Ureter (tissue), 1 donor: Measurements from ENCODE around the gene HSPA14. TPM values are rescaled to one million over a fixed set of nuclear protein-coding genes. Genes with fewer than 3 reads are reported as not detected.
"Not testable (repeated sequence)": the region's sequence is repeated elsewhere in the genome, so short reads cannot be mapped to it uniquely, and the experiment has no call there.

Source experiments
- DNase-seq: peaks from one replicate; pipeline ENCODE4 v3.0.0-alpha.2; 2020; ENCODE audit warnings: low spot score
- total RNA-seq: library from RNA; stranded (reverse); gene quantifications from one replicate; pipeline ENCODE4 v1.2.4, GENCODE V29; 2023
- donor health status: DM: yes; HTN: yes; CAD: no.

Gene HSPA14
- total RNA-seq, 1 donor from 2014 or later = 15.4 TPM

- DNase-seq = no peak
These were observed 42.1 kb downstream of the HSPA14 start for GRCh38 chr10:14880229-14880628.

- no peak for DNase-seq
These were observed 46.0 kb downstream of the HSPA14 start for GRCh38 chr10:14884082-14884481.

- DNase-seq = no peak
These were observed 51.2 kb downstream of the HSPA14 start for GRCh38 chr10:14889318-14889717.

GRCh38 chr10:14891151-14891550 is 53.0 kb downstream of the HSPA14 start:
- no peak for DNase-seq

GRCh38 chr10:14904316-14904732 is 66.2 kb downstream of the HSPA14 start:
- no peak for DNase-seq

GRCh38 chr10:14904864-14905263 is 66.8 kb downstream of the HSPA14 start:
- DNase-seq = no peak

- DNase-seq = no peak
These were observed 67.8 kb downstream of the HSPA14 start for GRCh38 chr10:14905890-14906289.

- no peak for DNase-seq
These were observed 68.7 kb downstream of the HSPA14 start for GRCh38 chr10:14906765-14907164.

- DNase-seq = not testable (repeated sequence)
These were observed 69.5 kb downstream of the HSPA14 start for GRCh38 chr10:14907591-14907990.

- DNase-seq = no peak
These were observed 71.0 kb downstream of the HSPA14 start for GRCh38 chr10:14909101-14909500.

- DNase-seq = no peak
These were observed 72.8 kb downstream of the HSPA14 start for GRCh38 chr10:14910953-14911352.

- no peak for DNase-seq
These were observed 73.7 kb downstream of the HSPA14 start for GRCh38 chr10:14911801-14912200.

- no peak for DNase-seq
These were observed 78.5 kb downstream of the HSPA14 start for GRCh38 chr10:14916600-14916999.

- no peak for DNase-seq
These were observed 79.7 kb downstream of the HSPA14 start for GRCh38 chr10:14917827-14918226.

- DNase-seq = no peak
These were observed 80.9 kb downstream of the HSPA14 start for GRCh38 chr10:14918964-14919363.

Other genes starting within 250 kb of the HSPA14 start
- 67.2 TPM for gene FAM107B, start 63.4 kb upstream of the HSPA14 start, total RNA-seq
- 3.8 TPM for gene CDNF, start 269 bp upstream of the HSPA14 start, total RNA-seq
- 14.4 TPM for gene MSANTD7, start within 50 bp of the HSPA14 start, total RNA-seq
- 14.2 TPM for gene SUV39H2, start 40.6 kb downstream of the HSPA14 start, total RNA-seq
- gene DCLRE1C, start 115.8 kb downstream of the HSPA14 start, total RNA-seq = 21.6 TPM
- 1.1 TPM for gene MEIG1, start 121.1 kb downstream of the HSPA14 start, total RNA-seq
- not detected for gene OLAH, start 205.6 kb downstream of the HSPA14 start, total RNA-seq